Suprapubic skin (tissue), 3 donors: Measurements from ENCODE around the gene CBL.

Experiments
- POLR2A ChIP-seq, 2 donors: fragments of 450-650 bp; IDR thresholded peaks; one replicate each; pipeline ENCODE4 v1.6.1; 2017; ENCODE audit warnings: antibody characterized with exemption in 2 of 2, mild to moderate bottlenecking in 2 of 2, moderate library complexity in 2 of 2
- TF ChIP-seq, protein P1 (sequence below), 2 donors: fragments of 200-600 bp in 1 of 2; fragments of 450-650 bp in 1 of 2; sonication (generic) in 1 of 2; IDR thresholded peaks; one replicate each; pipeline ENCODE4 v1.5.1; 2016 to 2019; ENCODE audit warnings: antibody characterized with exemption in 2 of 2, mild to moderate bottlenecking in 1 of 2, moderate library complexity in 1 of 2

DNA sequence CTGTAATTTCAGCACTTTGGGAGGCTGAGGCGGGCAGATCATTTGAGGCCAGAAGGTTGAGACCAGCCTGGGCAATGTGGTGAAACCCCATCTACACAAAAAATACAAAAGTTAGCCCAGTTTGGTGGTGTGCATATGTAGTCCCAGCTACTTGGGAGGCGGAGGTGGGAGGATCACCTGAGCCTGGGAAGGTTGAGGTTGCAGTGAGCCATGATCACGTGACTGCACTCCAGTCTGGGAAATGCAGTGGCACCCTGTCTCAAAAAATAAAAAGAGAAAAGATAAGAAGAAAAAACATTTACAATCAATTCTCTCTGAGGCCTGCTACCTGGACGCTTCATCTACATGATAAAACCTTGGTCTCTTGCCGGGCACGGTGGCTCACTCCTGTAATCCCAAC lies 7.2 kb upstream of the CBL start:
- TF ChIP-seq, protein P1, sequence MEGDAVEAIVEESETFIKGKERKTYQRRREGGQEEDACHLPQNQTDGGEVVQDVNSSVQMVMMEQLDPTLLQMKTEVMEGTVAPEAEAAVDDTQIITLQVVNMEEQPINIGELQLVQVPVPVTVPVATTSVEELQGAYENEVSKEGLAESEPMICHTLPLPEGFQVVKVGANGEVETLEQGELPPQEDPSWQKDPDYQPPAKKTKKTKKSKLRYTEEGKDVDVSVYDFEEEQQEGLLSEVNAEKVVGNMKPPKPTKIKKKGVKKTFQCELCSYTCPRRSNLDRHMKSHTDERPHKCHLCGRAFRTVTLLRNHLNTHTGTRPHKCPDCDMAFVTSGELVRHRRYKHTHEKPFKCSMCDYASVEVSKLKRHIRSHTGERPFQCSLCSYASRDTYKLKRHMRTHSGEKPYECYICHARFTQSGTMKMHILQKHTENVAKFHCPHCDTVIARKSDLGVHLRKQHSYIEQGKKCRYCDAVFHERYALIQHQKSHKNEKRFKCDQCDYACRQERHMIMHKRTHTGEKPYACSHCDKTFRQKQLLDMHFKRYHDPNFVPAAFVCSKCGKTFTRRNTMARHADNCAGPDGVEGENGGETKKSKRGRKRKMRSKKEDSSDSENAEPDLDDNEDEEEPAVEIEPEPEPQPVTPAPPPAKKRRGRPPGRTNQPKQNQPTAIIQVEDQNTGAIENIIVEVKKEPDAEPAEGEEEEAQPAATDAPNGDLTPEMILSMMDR (IDR thresholded peaks at IDR 0.05): no peak
- TF ChIP-seq POLR2A (IDR thresholded peaks at IDR 0.05): no peak
